ENCODE data around the gene PARD3.

The PARD3 gene

DNA sequence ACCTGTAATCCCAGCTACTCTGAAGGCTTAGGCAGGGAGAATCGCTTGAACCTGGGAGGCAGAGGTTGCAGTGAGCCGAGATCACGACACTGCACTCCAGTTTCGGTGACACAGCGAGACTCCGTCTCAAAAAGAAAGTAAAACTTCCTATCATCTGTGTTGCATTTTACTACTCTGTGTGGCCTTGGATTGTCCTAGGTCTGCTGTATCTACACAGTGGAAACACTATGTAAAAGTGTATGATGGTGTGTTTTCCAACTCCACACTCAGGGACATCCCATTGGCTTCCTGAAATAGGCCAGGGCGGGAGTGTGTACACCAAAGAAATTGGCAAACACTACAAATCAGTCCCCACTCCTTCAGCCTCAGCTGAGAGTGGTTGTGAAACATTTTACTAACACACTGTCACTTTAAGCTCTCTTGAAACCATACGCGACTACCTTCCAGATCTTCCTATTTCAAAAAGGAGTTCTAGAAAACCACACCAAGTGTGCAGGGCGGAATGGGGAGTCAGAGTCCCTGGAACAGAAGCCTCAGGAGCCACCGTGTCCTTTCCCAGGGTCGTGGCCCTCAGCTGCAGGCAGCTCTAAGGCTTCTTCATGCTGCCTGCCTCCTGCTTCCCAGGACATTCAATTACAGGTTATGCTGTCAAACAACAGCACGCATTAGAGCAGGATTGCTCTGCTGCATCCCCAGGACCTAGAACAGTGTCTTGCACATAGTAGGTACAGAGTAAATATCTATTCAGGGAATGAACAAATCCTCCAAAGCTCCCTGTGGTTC, 275.4 kb downstream of the PARD3 start:
- no peak for DNase-seq (ENCODE audit: low read depth in 2 of 2)

- DNase-seq (ENCODE audit: low read depth in 2 of 2) = no peak
Measured at GRCh38 chr10:34538281-34538829, 276.7 kb downstream of the PARD3 start.

- DNase-seq (ENCODE audit: low read depth in 2 of 2) = no peak
Measured at GRCh38 chr10:34537629-34538231, 277.4 kb downstream of the PARD3 start.

GRCh38 chr10:34535872-34536271, 279.2 kb downstream of the PARD3 start:
- DNase-seq (ENCODE audit: low read depth in 2 of 2) = no peak

GRCh38 chr10:34530778-34531177, 284.3 kb downstream of the PARD3 start:
- DNase-seq (ENCODE audit: low read depth in 2 of 2) = no peak

- DNase-seq (ENCODE audit: low read depth in 2 of 2) = no peak
Measured at GRCh38 chr10:34528320-34528719, 286.8 kb downstream of the PARD3 start.

DNA sequence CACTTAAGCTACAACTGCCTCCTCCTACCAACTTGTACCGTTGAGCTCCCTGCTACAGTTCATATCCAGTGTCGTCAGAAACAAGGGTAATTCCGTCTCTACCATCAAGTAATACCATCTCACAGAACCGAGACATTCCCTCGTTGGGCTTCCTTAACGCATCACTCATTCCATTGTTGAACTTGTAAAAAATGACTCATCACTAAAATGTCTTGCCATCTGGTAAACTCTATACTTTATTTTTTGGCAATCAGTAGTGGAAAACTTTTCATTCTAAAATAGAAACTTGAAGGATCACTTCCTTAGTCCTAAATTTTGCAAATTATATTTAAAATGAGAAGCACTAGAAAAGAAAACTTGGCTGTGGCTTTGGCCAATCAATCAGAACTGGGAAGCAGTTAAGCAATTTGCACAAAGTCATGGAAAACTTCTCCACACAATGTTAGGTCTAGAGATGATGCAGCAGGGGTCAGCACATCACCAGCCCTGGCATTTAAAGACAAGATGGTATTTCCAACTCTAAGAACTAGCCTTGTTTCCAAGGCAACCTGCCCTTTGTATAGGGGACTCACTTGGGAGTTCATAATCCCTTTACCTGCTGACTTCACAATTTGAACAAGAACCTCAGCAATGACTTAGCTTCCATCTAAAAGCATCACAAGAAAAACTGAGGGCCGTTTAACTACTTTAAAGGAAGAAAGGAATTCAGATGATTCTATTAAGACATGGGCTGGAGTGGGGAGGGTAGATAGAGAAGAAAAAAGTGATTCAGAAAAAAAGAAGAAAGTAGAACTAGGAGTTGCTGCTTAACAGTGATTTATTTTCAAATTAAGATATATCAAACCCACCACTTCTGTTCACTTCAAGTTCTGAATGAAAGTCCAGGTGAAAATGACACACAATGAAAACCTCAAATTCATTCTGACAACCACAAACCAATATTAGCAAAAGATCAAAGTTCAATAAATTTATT, 288.1 kb downstream of the PARD3 start:
- DNase-seq (ENCODE audit: low read depth in 2 of 2) = no peak

GRCh38 chr10:34526186-34526585, 288.9 kb downstream of the PARD3 start:
- DNase-seq (ENCODE audit: low read depth in 2 of 2) = no peak

DNA sequence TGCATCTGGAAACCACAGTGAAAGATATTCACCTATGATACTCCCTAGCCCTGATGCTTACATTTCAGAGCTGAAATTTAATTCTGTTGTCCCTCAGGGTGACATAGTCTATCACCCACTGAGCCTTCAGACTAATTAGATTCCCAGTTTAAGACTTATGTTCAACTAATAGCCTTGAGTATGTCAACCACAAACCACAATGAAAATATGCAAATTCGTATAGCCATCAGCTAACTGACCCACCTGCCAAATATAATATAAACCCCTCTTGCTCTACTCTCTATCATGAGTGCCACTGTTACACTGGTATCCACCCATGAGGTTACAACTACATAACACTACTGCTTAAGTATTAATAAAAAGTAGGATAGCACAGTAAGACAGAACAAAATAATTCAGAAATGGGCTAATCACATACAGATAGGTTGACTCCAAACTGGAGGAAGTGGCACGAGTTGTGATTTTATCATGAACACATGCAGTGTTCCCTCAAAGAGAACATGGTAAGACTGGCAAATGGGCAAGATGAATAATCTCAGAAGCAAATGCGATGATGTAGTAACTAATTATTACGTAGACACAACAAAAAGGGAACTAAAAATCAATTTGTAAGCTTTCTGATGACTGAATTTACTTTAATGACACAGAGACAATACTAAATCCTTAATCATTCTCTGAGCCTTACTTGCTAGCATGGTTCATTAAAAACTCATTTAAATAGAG, 290.6 kb downstream of the PARD3 start:
- no peak for DNase-seq (ENCODE audit: low read depth in 2 of 2)

DNA sequence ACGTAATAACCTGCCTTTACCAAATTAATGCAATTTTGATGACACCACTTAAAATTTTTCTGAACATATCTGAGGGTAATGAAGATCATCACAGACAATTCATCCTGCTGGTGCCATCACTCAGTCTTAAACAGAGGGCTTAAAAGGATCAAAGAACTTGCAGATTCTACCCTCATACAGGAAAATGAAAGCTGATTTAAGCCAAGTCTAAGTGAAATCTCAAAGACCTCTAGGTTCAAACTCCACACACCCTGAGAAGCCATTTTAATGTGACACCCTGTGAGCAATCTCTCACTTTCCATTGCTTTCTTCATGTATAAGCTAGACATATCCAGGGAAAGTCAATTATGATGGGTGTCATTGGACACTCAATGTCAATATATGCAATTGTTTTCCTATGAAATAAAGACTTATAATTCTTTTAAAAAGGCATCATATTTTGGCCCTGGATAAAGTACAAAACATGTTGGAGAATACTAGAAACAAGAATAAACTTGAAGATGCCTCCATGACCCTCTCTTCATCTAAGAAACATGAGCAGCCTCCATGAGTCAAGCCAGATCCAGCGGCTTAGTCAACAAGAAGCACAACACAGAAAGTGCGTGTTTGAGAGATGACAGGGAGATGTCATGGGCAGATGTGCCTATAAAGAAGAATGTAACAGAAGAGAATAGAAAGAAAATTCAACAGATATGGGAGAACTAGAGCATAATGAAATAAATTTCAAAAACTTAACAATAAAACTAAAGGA, 291.9 kb downstream of the PARD3 start:
- DNase-seq (ENCODE audit: low read depth in 2 of 2) = no peak

GRCh38 chr10:34522546-34522945, 292.6 kb downstream of the PARD3 start:
- DNase-seq (ENCODE audit: low read depth in 2 of 2) = no peak

- DNase-seq (ENCODE audit: low read depth in 2 of 2) = no peak
Measured at GRCh38 chr10:34520510-34520909, 294.6 kb downstream of the PARD3 start.

GRCh38 chr10:34520084-34520483, 295.0 kb downstream of the PARD3 start:
- no peak for DNase-seq (ENCODE audit: low read depth in 2 of 2)

DNA sequence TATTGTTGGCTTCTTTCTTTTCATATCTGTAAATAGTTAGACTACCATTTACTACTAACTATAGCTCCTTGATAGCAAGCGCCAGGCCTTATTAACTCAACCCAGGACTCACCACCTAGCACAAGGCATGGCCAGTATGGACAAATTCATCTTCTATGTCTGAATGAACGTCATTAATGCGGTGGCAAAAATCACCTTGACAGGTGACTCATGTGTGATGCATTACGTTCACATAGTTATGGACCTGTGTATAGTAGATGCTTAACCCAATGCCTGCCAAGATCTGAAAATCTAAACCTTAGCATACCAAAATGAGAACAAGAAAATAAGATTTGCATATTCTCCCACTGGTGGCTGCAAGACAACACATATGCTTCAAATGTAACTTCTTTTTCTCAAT, 300.8 kb downstream of the PARD3 start:
- DNase-seq (ENCODE audit: low read depth in 2 of 2) = no peak

- no peak for DNase-seq (ENCODE audit: low read depth in 2 of 2)
Measured at GRCh38 chr10:34513636-34514035, 301.5 kb downstream of the PARD3 start.

- DNase-seq (ENCODE audit: low read depth in 2 of 2) = no peak
Measured at GRCh38 chr10:34507217-34507616, 307.9 kb downstream of the PARD3 start.

DNA sequence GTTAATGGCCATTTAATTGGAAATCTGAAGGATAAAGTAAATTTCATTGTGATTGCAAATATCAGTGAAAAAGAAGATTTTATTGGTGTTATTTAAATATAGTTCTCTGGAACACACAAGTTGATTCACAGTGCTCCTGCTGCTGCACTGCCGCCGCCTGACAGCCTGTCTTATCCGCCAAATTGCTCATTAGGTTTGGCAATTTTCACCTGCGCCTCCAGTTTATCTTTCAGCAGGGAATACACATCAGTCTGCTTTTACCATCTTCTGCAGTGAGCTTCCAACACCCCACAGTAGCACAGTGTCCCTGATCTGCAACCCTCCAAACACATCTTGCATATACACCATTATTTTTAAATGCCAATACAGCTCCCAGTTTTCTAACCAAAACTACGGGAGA, 308.3 kb downstream of the PARD3 start:
- DNase-seq (ENCODE audit: low read depth in 2 of 2) = no peak

- DNase-seq (ENCODE audit: low read depth in 2 of 2) = no peak
Measured at GRCh38 chr10:34505338-34505737, 309.8 kb downstream of the PARD3 start.

DNA sequence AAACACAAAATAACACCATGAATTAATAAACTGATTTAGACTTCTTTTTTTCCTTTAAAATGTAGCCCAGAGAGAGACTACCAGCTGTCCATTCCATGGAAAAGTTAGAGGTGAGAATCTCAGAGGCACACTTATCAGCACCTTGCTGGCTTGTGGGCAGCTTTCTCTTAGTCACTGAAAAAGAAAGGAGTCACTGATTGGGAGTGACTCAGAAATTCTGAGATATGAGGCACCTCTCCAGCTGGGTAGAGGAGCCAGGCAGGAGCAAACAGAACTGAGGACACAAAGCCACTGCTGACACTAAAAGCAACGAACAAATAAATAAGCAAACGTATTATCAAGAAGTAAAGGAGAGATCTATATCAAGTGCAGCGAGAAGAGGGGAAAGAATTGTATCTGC, 310.6 kb downstream of the PARD3 start:
- DNase-seq (ENCODE audit: low read depth in 2 of 2) = no peak

DNA sequence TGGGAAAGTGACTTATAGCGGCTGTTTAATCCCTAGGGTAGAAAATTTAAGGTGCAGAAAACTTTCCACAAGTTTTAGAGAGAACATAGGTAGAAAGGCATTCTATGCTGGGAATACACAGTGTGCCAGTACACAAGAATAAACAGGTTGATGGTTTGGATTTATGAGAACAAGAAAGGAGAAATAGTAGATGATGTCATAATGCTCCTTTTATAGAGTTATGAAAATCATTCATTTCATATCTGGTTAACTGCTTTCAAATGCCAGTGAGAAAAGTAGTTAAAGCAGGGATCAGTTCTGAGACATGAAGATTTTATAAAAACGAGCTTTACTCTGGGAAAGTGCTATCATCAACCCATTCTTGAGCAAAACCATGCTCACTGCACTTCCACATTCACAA, 311.4 kb downstream of the PARD3 start:
- DNase-seq (ENCODE audit: low read depth in 2 of 2) = no peak
